NCI-H2227 (cell line): Measurements from ENCODE around the gene FUOM.
"Not testable (repeated sequence)": the region's sequence is repeated elsewhere in the genome, so short reads cannot be mapped to it uniquely, and the experiment has no call there.

Experiments used
- DNase-seq: peaks from one replicate; lab custom pipeline; 2025; ENCODE audit not compliant: unreplicated experiment; lab: John Stamatoyannopoulos, UW

FUOM gene

GRCh38 chr10:133335246-133336117 lies 22.3 kb downstream of the FUOM start:
- peak; percentile 40 for DNase-seq

GRCh38 chr10:133334503-133335245 lies 23.1 kb downstream of the FUOM start:
- DNase-seq = no peak

- no peak for DNase-seq
Measured at GRCh38 chr10:133332936-133333699, 24.7 kb downstream of the FUOM start.

- DNase-seq = peak; percentile 87
Measured at GRCh38 chr10:133329491-133330202, 28.2 kb downstream of the FUOM start.

DNA sequence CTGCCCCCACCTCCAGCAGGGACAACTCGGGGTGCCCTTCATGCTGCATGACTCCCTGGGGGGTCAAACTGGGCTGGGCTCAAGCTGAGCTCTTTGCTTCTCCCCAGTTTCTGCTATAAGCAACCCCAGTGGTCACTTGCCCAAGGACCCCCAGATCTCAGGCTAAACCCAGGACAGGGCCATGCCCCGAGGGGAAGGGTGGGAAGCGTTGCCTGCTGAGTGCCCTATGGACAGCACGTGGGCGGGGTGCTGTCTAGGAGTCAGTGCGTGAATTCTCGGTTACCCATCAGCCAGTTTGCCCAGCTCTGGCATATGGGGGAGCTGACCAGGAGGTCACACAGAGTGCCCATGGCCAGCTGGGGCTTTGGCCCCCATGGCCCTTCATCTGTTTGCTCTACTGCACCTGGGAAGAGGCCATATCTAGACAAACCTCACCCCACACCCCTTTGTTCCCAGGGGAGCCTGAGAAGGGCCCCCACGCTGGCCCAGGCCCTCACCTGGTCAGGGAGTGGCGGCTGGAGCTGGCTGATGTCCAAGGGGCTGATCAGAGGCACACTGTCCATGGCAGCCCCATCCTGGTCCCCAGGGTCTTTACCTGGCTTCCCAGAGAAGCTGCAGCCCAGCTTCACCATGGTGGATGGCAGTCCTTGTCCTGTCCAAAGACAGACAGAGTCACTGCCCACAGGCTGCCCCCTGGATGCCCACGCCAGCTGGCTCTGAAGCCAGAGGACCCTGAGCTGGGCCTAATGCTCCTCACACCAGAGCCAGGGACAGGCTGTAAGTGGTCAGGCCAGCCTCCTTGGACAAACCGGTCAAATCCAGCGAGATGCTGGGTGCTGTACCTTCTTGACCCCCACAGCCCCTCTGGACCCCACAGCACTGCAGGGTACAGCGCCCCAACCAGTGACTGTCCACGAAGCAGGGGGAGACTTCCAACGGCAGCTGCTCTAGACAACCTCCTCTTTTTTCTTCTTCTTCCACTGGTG lies 29.2 kb downstream of the FUOM start:
- no peak for DNase-seq

GRCh38 chr10:133327651-133328357 lies 30.0 kb downstream of the FUOM start:
- no peak for DNase-seq

DNA sequence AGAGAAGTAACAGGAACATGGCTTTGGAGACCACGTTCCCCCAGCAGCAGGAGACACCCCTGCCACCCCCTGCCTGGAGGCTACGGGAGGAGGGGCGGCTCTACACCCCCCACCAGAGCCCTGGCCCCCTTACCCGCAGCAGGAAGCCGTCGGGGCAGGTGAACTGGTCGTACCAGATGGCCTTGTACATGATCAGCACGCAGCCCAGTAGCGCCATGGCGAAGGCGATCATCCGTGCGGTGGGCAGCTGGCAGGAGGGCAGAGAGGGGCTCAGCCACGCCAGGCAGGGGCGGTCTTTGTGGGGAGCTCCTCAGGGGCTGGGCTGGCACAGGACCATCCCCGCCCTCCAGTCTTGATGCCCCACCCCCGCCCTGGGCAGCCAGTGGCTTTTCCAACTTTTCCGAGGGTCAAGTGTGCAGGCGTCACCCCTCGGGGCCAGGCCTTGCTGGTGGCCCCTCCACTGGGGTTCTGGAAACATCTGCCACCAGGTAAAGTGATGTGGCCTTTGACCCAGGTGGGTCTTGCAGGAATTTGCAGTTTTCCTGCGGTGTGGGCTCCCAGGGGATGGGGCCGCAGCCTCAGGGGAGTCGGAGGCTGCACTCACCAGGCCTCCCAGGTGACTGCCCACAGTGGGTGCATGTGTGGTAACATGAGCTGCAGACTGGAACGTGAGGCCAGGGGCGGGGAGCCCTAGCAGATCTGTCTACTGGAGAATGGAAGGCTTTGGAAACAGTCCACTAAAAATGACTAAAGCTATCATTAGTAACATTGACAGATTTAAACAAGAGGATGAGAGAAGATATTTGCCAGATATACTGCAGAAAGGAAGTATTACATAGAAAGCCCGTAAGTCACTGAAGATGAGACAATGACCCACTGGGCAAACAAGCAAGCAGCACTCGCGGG lies 30.8 kb downstream of the FUOM start:
- no peak for DNase-seq

GRCh38 chr10:133326223-133326551 lies 31.6 kb downstream of the FUOM start:
- no peak for DNase-seq

GRCh38 chr10:133325440-133326222 lies 32.2 kb downstream of the FUOM start:
- peak; percentile 46 for DNase-seq

- DNase-seq = peak; percentile 57
Measured at GRCh38 chr10:133324857-133325260, 33.0 kb downstream of the FUOM start.

- peak; percentile 86 for DNase-seq
Measured at GRCh38 chr10:133324198-133324792, 33.5 kb downstream of the FUOM start.

GRCh38 chr10:133322064-133322709 lies 35.6 kb downstream of the FUOM start:
- not testable (repeated sequence) for DNase-seq

GRCh38 chr10:133320852-133321422 lies 36.9 kb downstream of the FUOM start:
- DNase-seq = not testable (repeated sequence)

DNA sequence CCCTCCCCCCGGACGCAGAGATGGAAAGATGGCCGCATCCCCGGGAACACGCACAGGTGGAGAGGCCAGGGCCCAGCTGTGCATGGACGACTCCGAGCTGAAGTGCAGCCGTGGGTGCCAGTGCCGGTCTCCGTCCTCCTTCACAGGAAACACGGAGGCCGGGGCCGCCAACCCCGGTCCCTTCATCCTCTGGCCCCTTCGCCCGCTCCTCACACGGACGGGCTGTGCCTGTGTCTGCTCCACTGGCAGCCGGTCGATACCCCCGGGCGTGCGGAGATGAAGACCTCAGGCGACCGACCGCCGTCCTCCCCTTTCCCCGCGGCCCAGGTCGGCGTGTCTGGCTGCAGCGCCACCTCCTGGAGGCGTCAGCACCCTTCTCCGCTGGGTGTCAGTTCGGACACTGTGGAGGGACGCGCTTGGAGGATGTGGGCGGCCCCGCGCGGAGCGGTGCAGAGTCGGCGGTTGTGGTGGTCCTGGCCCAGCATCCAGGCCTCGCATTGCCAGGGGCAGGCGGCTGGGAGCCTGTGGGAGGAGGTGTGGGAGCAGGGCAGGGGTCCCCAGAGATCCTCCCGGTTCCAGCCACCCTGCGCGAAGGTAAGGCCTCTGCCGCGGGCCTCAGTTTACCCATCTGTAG lies 39.2 kb downstream of the FUOM start:
- peak; percentile 82 for DNase-seq

GRCh38 chr10:133316732-133317131 lies 41.1 kb downstream of the FUOM start:
- no peak for DNase-seq

- no peak for DNase-seq
Measured at GRCh38 chr10:133316266-133316665, 41.6 kb downstream of the FUOM start.
